ENCODE results near the gene CGN.

Gene CGN

GRCh38 chr1:151524736-151525135 is 13.5 kb downstream of the CGN start:
- Histone ChIP-seq H3K27ac (ENCODE audit: low read length) (no peak overlapping the region), H3K9me3 (ENCODE audit: control insufficient read depth in 1 of 2, low read length in 2 of 2) (no peaks in the 10 kb centered on the region), H3K4me1 (ENCODE audit: control insufficient read depth in 1 of 2, insufficient read depth in 2 of 2, low read length in 2 of 2) (no peaks in the 10 kb centered on the region), H3K36me3 (ENCODE audit: control insufficient read depth in 1 of 2, insufficient read depth in 2 of 2, low read length in 2 of 2) (peaks cover 0 to 5% of the 10 kb centered on the region in 2 donors), H3K27me3 (ENCODE audit: low read depth, low read length) (no peaks in the 10 kb centered on the region), H3K4me3 (ENCODE audit: low read depth in 1 of 2, low read length in 2 of 2) (no peak overlapping the region)

GRCh38 chr1:151526735-151527525 is 15.7 kb downstream of the CGN start:
- Histone ChIP-seq H3K27me3 (ENCODE audit: low read depth, low read length) (no peaks in the 10 kb centered on the region), H3K4me1 (ENCODE audit: control insufficient read depth in 1 of 2, insufficient read depth in 2 of 2, low read length in 2 of 2) (no peaks in the 10 kb centered on the region), H3K4me3 (ENCODE audit: low read depth in 1 of 2, low read length in 2 of 2) (no peak overlapping the region), H3K27ac (ENCODE audit: low read length) (no peak overlapping the region), H3K36me3 (ENCODE audit: control insufficient read depth in 1 of 2, insufficient read depth in 2 of 2, low read length in 2 of 2) (peaks cover 0 to 5% of the 10 kb centered on the region in 2 donors), H3K9me3 (ENCODE audit: control insufficient read depth in 1 of 2, low read length in 2 of 2) (no peaks in the 10 kb centered on the region)

- H3K27me3 ChIP-seq (ENCODE audit: low read depth, low read length), result no peaks in the 10 kb centered on the region
- no peak overlapping the region for H3K4me3 ChIP-seq (ENCODE audit: low read depth in 1 of 2, low read length in 2 of 2)
- H3K4me1 ChIP-seq (ENCODE audit: control insufficient read depth in 1 of 2, insufficient read depth in 2 of 2, low read length in 2 of 2), result no peaks in the 10 kb centered on the region
- H3K9me3 ChIP-seq (ENCODE audit: control insufficient read depth in 1 of 2, low read length in 2 of 2), result no peaks in the 10 kb centered on the region
- peaks cover 0 to 5% of the 10 kb centered on the region in 2 donors for H3K36me3 ChIP-seq (ENCODE audit: control insufficient read depth in 1 of 2, insufficient read depth in 2 of 2, low read length in 2 of 2)
- no peak overlapping the region for H3K27ac ChIP-seq (ENCODE audit: low read length)
These were observed 18.1 kb downstream of the CGN start for GRCh38 chr1:151529211-151529702.

GRCh38 chr1:151529781-151530180 is 18.6 kb downstream of the CGN start:
- Histone ChIP-seq H3K9me3 (ENCODE audit: control insufficient read depth in 1 of 2, low read length in 2 of 2) (no peaks in the 10 kb centered on the region), H3K27ac (ENCODE audit: low read length) (no peak overlapping the region), H3K4me3 (ENCODE audit: low read depth in 1 of 2, low read length in 2 of 2) (no peak overlapping the region), H3K36me3 (ENCODE audit: control insufficient read depth in 1 of 2, insufficient read depth in 2 of 2, low read length in 2 of 2) (peaks cover 0 to 1% of the 10 kb centered on the region in 2 donors), H3K4me1 (ENCODE audit: control insufficient read depth in 1 of 2, insufficient read depth in 2 of 2, low read length in 2 of 2) (no peaks in the 10 kb centered on the region), H3K27me3 (ENCODE audit: low read depth, low read length) (no peaks in the 10 kb centered on the region)

GRCh38 chr1:151530461-151530860 is 19.3 kb downstream of the CGN start:
- H3K36me3 ChIP-seq (ENCODE audit: control insufficient read depth in 1 of 2, insufficient read depth in 2 of 2, low read length in 2 of 2), result no peaks in the 10 kb centered on the region
- H3K4me1 ChIP-seq (ENCODE audit: control insufficient read depth in 1 of 2, insufficient read depth in 2 of 2, low read length in 2 of 2), result no peaks in the 10 kb centered on the region
- H3K4me3 ChIP-seq (ENCODE audit: low read depth in 1 of 2, low read length in 2 of 2), result no peak overlapping the region
- H3K27ac ChIP-seq (ENCODE audit: low read length), result no peak overlapping the region
- H3K9me3 ChIP-seq (ENCODE audit: control insufficient read depth in 1 of 2, low read length in 2 of 2), result no peaks in the 10 kb centered on the region
- no peaks in the 10 kb centered on the region for H3K27me3 ChIP-seq (ENCODE audit: low read depth, low read length)

GRCh38 chr1:151533870-151534269 is 22.7 kb downstream of the CGN start:
- Histone ChIP-seq H3K36me3 (ENCODE audit: control insufficient read depth in 1 of 2, insufficient read depth in 2 of 2, low read length in 2 of 2) (no peaks in the 10 kb centered on the region), H3K4me3 (ENCODE audit: low read depth in 1 of 2, low read length in 2 of 2) (no peak overlapping the region), H3K27ac (ENCODE audit: low read length) (no peak overlapping the region), H3K4me1 (ENCODE audit: control insufficient read depth in 1 of 2, insufficient read depth in 2 of 2, low read length in 2 of 2) (no peaks in the 10 kb centered on the region), H3K27me3 (ENCODE audit: low read depth, low read length) (no peaks in the 10 kb centered on the region), H3K9me3 (ENCODE audit: control insufficient read depth in 1 of 2, low read length in 2 of 2) (no peaks in the 10 kb centered on the region)

- Histone ChIP-seq H3K36me3 (ENCODE audit: control insufficient read depth in 1 of 2, insufficient read depth in 2 of 2, low read length in 2 of 2) (no peaks in the 10 kb centered on the region), H3K9me3 (ENCODE audit: control insufficient read depth in 1 of 2, low read length in 2 of 2) (no peaks in the 10 kb centered on the region), H3K27ac (ENCODE audit: low read length) (no peak overlapping the region), H3K27me3 (ENCODE audit: low read depth, low read length) (no peaks in the 10 kb centered on the region), H3K4me3 (ENCODE audit: low read depth in 1 of 2, low read length in 2 of 2) (no peak overlapping the region), H3K4me1 (ENCODE audit: control insufficient read depth in 1 of 2, insufficient read depth in 2 of 2, low read length in 2 of 2) (peaks cover 3 to 6% of the 10 kb centered on the region in 2 donors)
These were observed 23.6 kb downstream of the CGN start for GRCh38 chr1:151534662-151535278.

GRCh38 chr1:151535326-151536271 is 24.4 kb downstream of the CGN start:
- Histone ChIP-seq H3K27me3 (ENCODE audit: low read depth, low read length) (no peaks in the 10 kb centered on the region), H3K27ac (ENCODE audit: low read length) (no peak overlapping the region), H3K9me3 (ENCODE audit: control insufficient read depth in 1 of 2, low read length in 2 of 2) (no peaks in the 10 kb centered on the region), H3K36me3 (ENCODE audit: control insufficient read depth in 1 of 2, insufficient read depth in 2 of 2, low read length in 2 of 2) (no peaks in the 10 kb centered on the region), H3K4me3 (ENCODE audit: low read depth in 1 of 2, low read length in 2 of 2) (no peak overlapping the region), H3K4me1 (ENCODE audit: control insufficient read depth in 1 of 2, insufficient read depth in 2 of 2, low read length in 2 of 2) (peaks cover 3 to 10% of the 10 kb centered on the region in 2 donors)

- H3K36me3 ChIP-seq (ENCODE audit: control insufficient read depth in 1 of 2, insufficient read depth in 2 of 2, low read length in 2 of 2), result no peaks in the 10 kb centered on the region
- H3K9me3 ChIP-seq (ENCODE audit: control insufficient read depth in 1 of 2, low read length in 2 of 2), result no peaks in the 10 kb centered on the region
- no peak overlapping the region for H3K27ac ChIP-seq (ENCODE audit: low read length)
- no peak overlapping the region for H3K4me3 ChIP-seq (ENCODE audit: low read depth in 1 of 2, low read length in 2 of 2)
- H3K4me1 ChIP-seq (ENCODE audit: control insufficient read depth in 1 of 2, insufficient read depth in 2 of 2, low read length in 2 of 2), result peaks cover 3 to 10% of the 10 kb centered on the region in 2 donors
- no peaks in the 10 kb centered on the region for H3K27me3 ChIP-seq (ENCODE audit: low read depth, low read length)
These were observed 25.3 kb downstream of the CGN start for GRCh38 chr1:151536499-151536898.

- Histone ChIP-seq H3K27me3 (ENCODE audit: low read depth, low read length) (no peaks in the 10 kb centered on the region), H3K4me3 (ENCODE audit: low read depth in 1 of 2, low read length in 2 of 2) (no peak overlapping the region), H3K4me1 (ENCODE audit: control insufficient read depth in 1 of 2, insufficient read depth in 2 of 2, low read length in 2 of 2) (peaks cover 3 to 15% of the 10 kb centered on the region in 2 donors), H3K36me3 (ENCODE audit: control insufficient read depth in 1 of 2, insufficient read depth in 2 of 2, low read length in 2 of 2) (no peaks in the 10 kb centered on the region), H3K27ac (ENCODE audit: low read length) (no peak overlapping the region), H3K9me3 (ENCODE audit: control insufficient read depth in 1 of 2, low read length in 2 of 2) (no peaks in the 10 kb centered on the region)
These were observed 25.9 kb downstream of the CGN start for GRCh38 chr1:151537112-151537511.

Data from muscle layer of duodenum (tissue), 2 donors.